T-helper 1 cell treated with Interleukin-12 subunit alpha and Interleukin-12 subunit beta and Interleukin-4 antibody, amounts not matched to agents 30 ng/mL and 1 ng/mL, for 36 hours (primary cell): ENCODE data around the gene IFITM5. TPM values are rescaled to one million over a fixed set of nuclear protein-coding genes. Genes with fewer than 3 reads are reported as not detected.
"Not testable (repeated sequence)": the region's sequence is repeated elsewhere in the genome, so short reads cannot be mapped to it uniquely, and the experiment has no call there.

Experiments used
- intact Hi-C: fragments of 100-400 bp; cut with micrococcal nuclease; formaldehyde crosslinking; loops from one replicate; pipeline ENCODE4 v1.15.1; 2024
- total RNA-seq: library from RNA; stranded (reverse); gene quantifications from 2 replicates; pipeline ENCODE4 v1.2.3, GENCODE V29; 2022

IFITM5 gene
- total RNA-seq, 1 donor from 2014 or later: not detected

DNA sequence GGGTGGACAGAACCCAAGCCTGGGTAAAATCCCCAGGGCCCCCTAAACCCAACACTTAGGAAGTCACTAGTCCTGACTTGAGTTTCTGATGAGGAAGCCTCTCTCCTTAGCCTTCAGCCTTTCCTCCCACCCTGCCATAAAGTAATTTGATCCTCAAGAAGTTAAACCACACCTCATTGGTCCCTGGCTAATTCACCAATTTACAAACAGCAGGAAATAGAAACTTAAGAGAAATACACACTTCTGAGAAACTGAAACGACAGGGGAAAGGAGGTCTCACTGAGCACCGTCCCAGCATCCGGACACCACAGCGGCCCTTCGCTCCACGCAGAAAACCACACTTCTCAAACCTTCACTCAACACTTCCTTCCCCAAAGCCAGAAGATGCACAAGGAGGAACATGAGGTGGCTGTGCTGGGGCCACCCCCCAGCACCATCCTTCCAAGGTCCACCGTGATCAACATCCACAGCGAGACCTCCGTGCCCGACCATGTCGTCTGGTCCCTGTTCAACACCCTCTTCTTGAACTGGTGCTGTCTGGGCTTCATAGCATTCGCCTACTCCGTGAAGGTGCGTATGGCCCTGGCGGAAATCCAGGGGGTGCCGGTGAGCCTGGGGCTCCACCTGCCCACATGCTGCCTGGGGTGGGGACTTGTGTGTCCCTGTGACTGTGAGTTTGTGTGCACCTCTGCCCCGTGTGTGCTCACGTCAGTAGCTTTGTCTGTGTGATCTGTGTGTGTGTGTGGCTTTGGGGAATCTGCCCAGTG lies 14.6 kb upstream of the IFITM5 start, which contains the start of gene IFITM1:
Gene IFITM1, plus strand, starts transcription at position 254 of the 767 bp plus-strand sequence. Its CDS starts 131 bp downstream, at position 385.
- intact Hi-C loops: loop anchor here (1.0 to 2.0 kb wide), 8 partner anchors 25 to 483 kb away; partner anchors contain the start of genes BET1L, PGGHG, RIC8A and SIGIRR

DNA sequence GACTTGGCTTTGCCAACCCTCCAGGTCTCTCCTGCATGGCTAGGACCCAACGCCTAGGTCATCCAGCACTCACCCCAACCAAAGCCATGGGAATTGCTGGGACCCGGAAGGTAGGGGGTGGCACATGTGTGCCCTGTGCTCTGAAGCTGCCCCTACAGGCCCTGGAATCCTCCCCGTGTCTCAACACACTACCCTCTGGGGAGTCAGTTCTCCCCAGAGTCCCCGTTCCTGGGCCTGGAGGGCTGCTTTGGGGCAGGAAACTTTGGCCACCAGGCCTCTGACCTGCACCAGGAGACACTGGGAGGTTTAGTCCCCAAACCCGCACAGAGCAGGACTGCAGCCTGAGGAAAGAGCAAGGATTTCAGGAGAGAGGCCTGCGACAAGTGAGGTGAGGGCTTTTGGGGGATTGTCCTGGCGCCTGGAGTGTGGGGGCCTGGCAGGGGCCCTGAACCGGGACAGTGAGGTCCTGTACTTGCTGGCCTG lies 14.0 kb upstream of the IFITM5 start:
- intact Hi-C loops: loop anchor here (1.0 to 2.0 kb wide), 6 partner anchors 25 to 483 kb away; partner anchors contain the start of genes BET1L, PGGHG and RIC8A

GRCh38 chr11:312092-312816 lies 12.9 kb upstream of the IFITM5 start:
- intact Hi-C loops: loop anchor here (1.0 to 2.0 kb wide), 5 partner anchors 23 to 485 kb away; partner anchors contain the start of gene PGGHG

DNA sequence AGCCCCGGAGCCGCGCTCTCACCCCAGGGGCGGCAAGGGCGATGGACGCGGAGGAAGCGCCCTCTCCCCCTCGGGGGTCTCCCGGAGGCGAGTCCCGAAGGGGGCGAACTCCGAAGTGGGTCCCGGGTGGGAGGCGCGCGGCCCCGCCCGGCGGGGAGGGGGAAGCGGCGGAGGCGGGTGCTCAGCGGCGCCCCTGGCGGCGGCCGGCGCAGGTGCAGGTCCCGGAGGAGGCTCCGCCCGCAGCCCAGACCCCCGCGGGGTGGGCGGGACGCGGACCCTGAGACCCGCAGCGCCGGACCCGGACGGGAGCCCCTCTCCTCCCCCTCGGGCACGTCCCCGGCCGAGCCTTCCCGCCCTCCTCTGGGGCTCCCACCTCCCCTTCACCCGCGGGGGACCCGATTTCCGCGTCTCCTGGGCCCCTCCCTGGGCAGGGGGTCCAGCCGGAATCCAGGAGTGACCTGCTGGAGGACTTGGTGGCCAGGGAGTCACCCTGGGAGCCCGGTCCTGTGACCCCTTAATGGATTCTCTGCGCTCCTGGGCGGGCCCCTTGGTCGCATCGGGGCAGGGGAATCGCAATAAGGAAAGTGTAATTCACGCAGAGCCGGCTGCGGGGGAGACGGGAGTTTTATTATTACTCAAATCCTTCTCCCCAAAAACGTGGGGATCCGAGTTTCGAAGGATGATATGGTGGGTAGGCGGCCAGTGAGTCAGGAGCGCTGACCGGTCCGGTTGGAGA lies 11.9 kb upstream of the IFITM5 start:
- intact Hi-C loops: not testable (repeated sequence)

DNA sequence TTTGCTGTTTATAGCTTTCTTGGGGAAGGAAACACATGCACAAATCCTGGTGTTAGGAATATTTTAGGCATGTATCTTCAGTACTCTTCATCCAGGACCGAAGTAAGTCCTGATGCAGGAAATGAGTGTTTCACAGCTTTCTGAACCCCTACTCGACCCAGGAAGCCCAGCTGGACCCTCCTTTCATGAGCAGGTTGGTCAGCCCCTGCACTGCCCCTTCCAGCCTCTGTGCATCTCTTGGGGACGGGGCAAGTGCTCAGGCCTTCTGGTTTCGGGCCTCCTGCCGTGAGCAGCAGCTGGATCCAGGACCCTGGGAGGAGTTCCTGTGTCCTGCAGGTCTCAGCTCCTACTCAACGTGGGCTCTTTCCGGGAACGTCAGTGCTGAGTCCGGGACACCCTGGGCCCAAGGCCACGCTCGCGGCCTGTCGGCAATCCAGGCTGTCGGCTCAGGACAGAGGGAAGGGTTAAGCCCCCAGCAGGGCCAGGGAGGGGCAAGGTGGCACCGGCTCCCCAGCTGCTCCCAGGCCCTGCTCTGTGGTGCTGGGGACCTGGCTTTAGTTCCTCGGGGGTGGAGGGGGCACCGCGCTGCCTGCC lies 10.8 kb upstream of the IFITM5 start:
- intact Hi-C loops: loop anchor here (1.0 to 2.0 kb wide), 4 partner anchors 7 to 197 kb away; partner anchors contain the start of gene RNH1

GRCh38 chr11:308740-309665 lies 9.7 kb upstream of the IFITM5 start:
- intact Hi-C loops: loop anchor here (1.0 to 2.0 kb wide), 4 partner anchors 8 to 198 kb away; partner anchors contain the start of gene RNH1

- intact Hi-C loops: loop anchor here (1.0 to 2.0 kb wide), 3 partner anchors 12 to 199 kb away; partner anchors contain the start of genes IFITM3 and RNH1
These were observed 8.7 kb upstream of the IFITM5 start, which contains the start of gene IFITM2 for GRCh38 chr11:307766-308708. Gene IFITM2, plus strand, starts transcription at chr11:307816. Its CDS starts 377 bp downstream, at chr11:308193.

DNA sequence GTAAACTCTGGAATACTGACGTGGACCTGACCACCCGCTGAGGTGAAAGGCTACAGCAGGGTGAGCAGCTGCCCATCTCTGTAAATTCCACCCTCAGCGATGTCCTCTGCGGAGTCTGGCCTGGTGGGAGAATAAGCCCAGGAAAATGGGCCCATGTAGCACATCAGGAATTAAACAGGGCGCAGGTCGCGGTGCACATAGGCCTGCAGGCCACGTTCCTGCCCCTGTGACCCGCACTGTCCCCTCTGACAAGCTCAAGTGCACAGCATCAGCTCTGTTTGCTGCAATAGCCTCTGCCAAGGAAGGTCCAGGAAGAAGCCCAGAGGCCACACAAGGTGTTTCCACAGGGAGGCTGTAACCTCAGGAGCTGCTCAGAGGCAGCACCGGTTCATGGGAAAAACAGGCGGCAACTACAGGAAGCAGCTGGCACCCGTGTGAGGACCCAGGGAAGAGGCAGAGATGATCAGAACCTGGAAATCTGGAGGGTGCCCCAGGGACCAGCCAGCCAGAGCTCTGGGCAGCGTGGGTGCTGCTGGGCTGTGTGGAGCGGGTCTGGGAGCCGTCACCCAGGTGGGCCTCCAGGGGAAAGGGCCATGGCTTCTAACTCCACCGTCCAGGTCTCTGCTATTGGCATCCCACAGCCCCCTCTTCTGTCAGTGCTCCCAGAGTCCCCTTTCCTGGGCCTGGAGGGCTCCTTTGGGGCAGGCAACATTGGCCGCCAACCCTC lies 7.5 kb upstream of the IFITM5 start:
- intact Hi-C loops: loop anchor here (1.0 kb wide), 1 partner anchor 13 kb away; the partner anchor contains the start of gene IFITM3

GRCh38 chr11:305844-306211 lies 6.5 kb upstream of the IFITM5 start:
- intact Hi-C loops: loop anchor here (1.0 to 2.0 kb wide), 3 partner anchors 56 to 101 kb away; no protein-coding TSS in a partner anchor

- intact Hi-C loops: loop anchor here (1.0 to 2.0 kb wide), 3 partner anchors 57 to 102 kb away; no protein-coding TSS in a partner anchor
These were observed 5.9 kb upstream of the IFITM5 start for GRCh38 chr11:304915-305843.

GRCh38 chr11:304061-304506 lies 4.8 kb upstream of the IFITM5 start:
- intact Hi-C loops: loop anchor here (2.0 kb wide), 2 partner anchors 93 to 103 kb away; no protein-coding TSS in a partner anchor

DNA sequence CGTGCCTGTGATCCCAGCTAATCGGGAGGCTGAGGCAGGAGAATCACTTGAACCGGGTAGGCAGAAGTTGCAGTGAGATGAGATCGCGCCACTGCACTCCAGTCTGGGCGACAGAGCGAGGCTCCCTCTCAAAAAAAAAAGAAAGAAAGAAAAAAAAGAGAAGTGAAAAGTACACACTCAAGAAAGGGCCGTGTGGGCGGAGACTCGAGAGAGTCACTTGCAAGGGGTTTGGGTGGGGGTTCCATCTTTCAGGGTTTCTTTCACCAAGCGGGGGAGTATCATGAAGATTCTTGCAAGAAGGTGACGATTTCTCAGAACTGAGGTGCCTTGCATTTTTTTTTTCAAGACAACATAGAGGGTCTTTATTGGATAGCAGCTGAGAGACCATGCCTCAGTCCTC lies 4.0 kb upstream of the IFITM5 start:
- intact Hi-C loops: no loop called here

GRCh38 chr11:299951-300735 lies 817 bp upstream of the IFITM5 start:
- intact Hi-C loops: no loop called here

DNA sequence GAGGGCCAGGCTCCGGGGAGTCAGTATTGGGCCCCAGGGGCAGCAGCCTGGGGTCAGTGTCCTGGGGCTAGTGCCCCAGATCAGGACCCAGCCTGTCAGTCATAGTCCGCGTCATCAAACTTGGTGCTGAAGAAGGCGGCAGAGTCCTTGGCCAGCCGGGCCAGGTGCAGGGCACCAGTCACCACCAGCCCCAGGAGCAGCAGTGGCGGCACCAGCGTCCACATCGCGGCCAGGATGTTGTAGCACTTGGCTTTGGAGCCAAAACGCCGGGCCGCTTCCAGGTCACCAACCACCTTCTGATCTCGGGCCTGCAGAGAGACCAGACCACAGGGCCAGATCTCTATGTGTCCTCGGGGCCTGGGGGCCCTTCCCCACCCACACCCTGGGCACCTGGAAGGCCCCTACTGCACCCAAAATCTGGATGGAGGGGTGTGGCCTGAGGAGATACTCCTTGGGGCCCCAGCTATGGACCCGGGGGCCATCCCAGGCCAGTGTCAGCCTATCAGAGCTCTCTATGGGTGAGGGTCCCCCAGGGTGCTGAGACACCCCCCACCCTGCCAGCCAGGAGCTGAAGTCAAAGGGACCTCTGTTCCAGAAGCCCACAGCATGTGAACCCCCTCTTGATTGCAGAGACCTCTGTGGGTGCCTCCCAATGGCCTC lies 790 bp downstream of the IFITM5 start:
- intact Hi-C loops: no loop called here
